D721Med (cell line): ENCODE measurements around the gene LSG1.

Source experiments
- DNase-seq: peaks from one replicate; pipeline ENCODE4 v3.0.0; 2011; ENCODE audit warnings: low spot score; ENCODE audit not compliant: insufficient read length
- FAIRE-seq: peaks from 2 replicates; lab custom pipeline; 2011; peaks lifted over from hg19 to GRCh38; lab: Jason Lieb, UNC
- CTCF ChIP-seq: IDR thresholded peaks from 2 replicates; pipeline ENCODE4 v1.5.1; 2012; ENCODE audit warnings: mild to moderate bottlenecking, control low read depth; ENCODE audit not compliant: insufficient read depth; ENCODE audit errors: missing control alignments

LSG1 gene

GRCh38 chr3:194604126-194604525, 67.9 kb downstream of the LSG1 start:
- no peak for FAIRE-seq
- TF ChIP-seq CTCF: no peak
- DNase-seq: no peak

GRCh38 chr3:194602669-194603171, 69.3 kb downstream of the LSG1 start:
- DNase-seq (no peak), FAIRE-seq (no peak)
- TF ChIP-seq CTCF: no peak

GRCh38 chr3:194598771-194599557, 73.0 kb downstream of the LSG1 start:
- no peak for TF ChIP-seq CTCF

GRCh38 chr3:194596906-194597305, 75.1 kb downstream of the LSG1 start:
- TF ChIP-seq CTCF: no peak
- no peak for FAIRE-seq
- DNase-seq: no peak

More at GRCh38 chr3:194598771-194599557, 73.0 kb downstream of the LSG1 start:
- FAIRE-seq (no peak), DNase-seq (no peak)

- TF ChIP-seq CTCF: no peak
- FAIRE-seq (no peak), DNase-seq (no peak)
Measured at GRCh38 chr3:194592798-194593752, 78.9 kb downstream of the LSG1 start.
